Measurements from ENCODE around the gene HPS6.

HPS6 gene

DNA sequence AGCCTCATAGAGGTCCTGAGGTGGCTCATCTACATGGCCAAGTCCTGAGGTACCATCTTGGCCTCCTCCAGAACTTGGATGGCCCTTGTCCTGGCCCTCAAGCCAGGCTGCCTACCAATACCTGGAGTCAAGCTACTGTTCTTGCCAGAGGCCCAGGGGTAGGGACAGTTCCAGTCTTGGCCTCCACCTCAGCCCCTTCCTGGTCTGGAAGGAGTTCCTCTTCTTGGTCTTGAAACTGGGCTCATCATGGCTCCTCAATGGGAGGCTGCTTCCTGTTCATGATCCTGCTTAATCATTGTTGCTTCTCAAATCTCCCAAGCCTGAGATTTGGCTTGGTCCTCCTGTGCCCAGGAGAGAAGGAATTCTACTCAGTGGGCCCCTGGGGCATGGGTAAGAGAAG is 3.9 kb downstream of the HPS6 start:
- no peak for DNase-seq

DNA sequence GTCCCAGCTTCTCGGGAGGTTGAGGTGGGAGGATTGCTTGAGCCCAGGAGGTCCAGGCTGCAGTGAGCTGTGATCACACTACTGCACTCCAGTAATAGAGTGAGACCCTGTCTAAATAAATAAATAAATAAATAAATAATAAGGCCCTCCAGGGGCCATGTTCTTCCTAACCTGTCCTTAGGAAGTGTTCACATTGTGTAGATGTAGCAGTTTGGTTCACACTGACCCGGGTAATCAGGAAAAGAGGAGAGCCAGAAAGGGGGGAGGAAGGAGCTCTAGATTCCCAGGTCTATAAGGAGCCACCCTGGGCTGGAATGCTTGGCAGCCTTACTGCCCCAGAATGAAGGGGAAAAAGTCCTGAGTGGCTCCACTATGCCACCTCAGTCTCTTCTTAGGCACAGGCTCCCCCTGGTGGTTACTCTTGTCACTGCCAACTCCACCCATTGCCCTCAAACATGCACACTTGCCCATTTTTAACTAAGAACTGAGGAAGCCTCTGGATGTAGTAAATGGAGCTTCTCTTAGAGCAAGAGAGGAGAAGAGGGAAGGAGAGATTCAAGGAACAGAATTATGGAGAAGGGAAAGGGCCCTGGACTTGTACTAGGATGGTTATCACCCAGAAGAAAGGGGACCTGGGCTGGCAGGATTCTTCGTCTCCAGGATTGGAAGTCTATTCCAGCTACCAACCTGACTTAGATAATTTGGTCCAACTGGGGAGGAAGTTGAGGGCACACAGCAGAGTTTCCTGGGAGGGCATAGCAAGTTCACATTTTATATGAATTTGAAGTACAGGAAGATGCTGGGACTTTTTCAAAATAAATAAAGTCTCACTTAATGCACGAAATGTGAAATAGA is 7.8 kb downstream of the HPS6 start:
- DNase-seq, result peak; percentile 73

DNA sequence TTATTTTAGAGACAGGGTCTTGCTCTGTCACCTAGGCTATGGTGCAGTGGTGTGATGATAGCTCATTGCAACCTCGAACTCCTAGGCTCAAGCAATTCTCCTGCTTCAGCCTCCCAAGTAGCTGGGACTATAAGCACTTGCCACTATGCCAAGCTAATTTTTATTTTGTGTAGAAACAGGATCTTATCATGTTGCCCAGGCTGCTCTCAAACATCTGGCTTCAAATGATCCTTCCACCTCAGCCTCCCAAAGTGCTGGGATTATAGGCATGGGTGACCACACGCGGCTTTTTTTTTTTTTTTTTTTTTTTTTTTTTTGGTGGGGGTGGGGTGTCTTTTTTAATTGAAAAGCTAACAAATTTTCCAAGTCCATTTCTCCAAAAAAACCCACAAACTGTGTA is 18.4 kb downstream of the HPS6 start:
- no peak for DNase-seq

DNA sequence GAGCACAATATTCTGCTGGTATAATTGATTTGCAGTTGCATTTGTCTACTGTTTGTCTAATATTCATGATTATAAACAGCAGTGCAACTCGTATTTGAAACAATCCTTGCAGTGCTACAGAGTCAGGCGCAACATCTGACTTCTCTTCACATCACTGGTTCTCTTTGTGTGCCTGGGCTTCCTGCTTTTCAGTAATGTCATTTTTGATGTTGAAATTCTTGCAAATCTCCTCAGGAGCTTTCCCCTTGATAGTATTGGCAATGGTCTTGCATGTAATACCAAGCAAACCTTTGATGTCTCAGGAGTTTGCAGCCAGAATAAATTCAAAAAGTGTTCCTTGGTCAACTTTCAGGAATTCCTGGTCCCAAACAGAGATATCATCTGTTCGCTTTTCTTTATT is 20.2 kb downstream of the HPS6 start:
- no peak for DNase-seq

DNA sequence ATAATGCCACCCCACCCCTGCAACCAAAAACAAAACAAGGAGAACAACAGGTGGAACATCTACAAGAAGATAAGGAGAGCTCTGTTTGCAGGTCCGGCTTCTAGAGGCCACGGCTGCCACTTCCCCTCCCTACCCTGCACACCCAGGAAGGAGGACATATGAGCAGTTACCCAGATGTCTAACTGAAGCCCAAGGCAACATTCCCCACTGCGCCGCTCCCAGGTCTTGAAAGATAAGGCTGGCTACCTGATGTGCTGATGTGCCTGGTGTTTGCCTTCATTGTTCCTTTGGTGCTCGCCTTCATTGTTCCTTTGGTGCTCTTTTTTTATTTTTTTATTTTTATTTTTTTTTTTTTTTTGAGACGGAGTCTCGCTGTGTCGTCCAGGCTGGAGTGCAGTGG is 21.0 kb downstream of the HPS6 start:
- DNase-seq, result no peak

DNA sequence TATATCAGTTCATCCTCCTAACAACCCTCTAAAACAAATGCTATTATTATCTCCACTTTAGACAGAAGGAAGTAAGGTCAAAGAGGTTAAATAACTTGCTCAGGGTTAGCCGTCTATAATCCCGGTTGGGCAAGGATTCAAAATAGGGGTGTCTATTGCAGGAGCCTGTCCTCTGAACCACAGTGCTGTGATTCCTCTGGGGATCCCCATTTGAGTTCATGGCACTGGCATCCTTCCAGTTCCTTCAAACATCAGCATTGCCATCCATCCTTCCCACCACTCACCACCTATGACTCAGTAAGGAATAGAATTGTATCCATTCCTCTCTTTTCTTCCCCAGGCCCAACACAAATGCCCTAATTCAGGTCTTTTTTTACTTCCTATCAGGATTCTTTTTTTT is 25.6 kb downstream of the HPS6 start:
- no peak for DNase-seq

DNA sequence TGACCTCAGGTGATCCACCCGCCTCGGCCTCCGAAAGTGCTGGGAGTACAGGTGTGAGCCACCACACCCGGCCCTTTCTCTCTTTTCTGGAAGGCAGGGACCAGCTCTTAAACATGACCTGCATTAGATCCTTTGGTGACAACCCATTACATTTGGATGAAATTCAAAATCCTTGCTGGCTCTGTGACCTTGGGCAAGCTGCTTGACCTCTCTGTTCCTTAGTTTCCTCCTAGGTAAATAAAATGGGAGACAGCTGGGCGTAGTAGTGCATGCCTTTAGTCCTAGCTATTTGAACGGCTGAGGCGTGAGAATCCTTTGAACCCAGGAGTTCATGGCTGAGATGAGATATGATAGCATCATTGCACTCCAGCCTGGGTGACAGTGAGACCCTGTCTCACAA is 31.3 kb downstream of the HPS6 start:
- no peak for DNase-seq

DNA sequence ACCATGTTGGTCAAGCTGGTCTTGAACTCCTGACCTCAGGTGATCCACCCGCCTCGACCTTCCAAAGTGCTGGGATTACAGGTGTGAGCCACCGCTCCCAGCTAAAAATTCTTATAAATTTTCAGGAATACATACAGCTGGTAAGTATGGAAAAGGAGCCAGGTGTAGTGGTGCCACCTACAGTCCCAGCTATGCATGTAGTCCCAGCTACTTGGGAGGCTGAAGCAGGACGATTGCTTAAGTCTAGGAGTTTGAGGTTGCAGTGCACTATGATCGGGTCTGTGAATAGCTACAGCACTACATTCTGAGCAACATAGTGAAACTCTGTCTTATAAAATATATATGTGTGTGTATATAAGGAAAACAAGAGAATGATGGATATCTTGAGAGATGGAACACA is 36.0 kb downstream of the HPS6 start:
- no peak for DNase-seq

DNA sequence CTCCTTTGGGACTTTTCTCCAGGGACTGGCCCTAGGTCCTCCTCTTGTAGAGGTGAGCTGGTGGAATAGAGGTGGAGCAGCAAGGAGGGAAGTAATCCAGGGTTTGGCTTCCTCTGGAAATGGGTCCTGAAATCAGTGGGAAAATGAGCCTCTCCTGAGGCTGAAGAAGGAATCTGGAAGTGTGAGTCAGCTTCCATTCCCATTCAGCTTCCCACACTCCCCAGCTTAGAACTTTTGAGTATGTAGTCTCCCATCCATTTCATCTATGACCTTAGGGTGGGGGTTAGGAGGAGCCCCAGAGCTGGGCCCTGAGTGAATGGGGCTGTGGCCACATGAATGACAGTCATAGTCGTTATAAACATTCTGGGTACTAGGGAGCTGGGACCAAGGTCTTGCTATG is 37.3 kb downstream of the HPS6 start:
- DNase-seq, result no peak

DNA sequence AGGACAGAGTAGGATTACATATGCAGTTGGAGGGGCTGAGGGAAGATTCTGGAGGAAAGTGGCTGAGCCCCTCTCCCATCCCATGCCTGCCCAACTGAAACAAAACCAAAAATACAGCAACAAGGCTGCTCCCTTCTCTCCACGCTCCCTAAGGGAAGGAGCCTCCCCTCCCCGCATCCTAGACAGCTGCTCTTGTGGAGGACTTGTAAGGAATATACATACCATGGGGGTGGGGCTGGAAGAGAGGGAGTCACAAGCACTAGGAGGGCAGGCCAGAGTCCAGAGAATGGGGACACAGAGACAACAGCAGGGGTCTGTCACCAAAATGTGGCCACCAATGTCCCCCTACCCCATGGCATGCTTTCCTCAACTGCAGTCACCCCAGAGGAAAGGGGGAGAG is 41.8 kb downstream of the HPS6 start:
- no peak for DNase-seq

DNA sequence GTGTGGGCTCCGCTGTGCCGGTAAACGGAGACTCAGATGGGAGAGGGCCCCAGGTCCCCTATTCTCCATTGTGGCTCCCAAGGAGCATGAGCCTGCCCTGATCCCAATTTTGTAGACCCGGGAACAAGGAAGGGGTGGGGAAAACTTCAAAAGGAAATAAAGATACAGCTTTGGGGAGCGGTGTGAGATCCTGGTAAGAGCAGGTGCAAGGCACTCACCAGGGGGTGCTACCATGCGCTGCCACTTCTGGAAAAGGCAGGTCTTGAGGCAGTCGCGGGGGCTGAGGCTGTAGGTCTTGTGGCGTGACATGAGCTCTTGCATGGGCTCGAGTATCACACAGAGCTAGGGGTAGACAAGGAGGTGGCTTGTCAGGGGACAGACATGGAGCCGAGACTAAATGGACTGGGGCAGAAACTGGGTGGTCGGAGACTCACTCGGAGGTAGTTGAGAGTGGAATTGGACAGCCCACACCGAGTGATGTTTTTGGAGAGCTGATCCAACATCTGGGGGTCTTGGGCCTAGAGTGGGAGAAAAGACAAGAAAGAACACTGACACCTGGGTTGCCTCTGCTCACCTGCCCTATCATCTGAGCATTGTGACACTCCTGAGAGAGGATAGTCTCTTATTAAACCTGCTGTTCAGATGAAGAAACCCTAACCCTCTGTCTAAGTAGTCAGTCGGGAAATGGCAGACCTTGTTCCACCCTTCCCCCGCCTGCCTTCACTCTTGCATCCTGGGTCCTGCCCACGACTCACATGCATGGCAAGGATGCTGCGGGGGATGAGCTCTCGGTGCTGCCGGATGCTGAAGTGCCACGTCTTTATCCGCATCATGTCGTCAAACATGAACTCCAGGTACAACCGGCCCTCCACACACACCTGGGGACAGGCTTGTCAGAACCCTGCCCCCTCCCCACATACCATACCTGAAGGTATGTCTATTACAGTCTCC is 44.3 kb downstream of the HPS6 start:
- DNase-seq, result no peak

DNA sequence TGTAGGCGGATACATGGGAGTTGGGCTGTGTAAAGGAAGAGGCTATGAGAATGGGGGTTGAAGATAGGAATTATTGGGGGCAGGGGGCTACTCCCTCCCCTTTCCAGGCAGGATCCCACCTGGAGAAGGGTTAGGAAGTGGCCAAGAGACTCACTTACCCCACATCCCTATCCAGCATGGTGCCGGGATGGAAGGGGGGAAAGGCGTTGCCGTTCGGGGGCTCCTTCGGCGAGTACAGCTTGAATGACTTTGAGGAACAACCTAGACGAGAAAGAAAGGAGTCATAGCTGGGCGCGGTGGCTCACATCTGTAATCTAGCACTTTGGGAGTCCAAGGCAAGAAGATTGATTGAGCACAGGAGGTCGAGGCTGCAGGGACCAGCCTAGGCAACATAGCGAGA is 46.1 kb downstream of the HPS6 start:
- no peak for DNase-seq

DNA sequence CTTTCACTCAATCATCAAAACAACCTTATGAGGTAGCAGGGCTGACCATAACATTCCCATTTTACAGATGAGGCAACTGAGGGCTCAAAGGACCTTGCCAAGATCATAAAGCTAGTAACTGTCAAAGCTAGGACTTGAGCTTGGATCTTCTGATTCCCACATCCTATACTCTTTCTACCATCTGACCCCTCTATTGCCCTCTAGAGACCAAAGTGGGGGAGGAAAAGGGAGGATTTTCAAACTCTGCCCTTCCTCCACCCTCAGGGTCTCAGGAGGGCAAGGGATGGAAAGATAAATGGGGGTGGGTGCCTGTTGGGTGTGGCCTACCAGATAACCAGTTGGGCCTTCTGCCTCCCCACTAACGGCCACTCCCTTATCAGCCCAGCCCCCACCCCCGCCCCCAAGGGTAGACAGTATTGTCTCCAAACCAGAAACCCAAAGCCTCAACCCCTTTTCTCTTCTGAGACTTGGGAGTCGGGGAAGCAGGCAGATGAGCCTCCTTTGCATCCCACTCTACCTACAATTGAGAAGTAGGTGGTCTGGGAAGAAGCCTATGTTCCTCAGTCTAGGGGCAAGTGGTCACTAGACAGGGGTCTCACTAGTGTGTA is 47.2 kb downstream of the HPS6 start:
- DNase-seq, result no peak

DNA sequence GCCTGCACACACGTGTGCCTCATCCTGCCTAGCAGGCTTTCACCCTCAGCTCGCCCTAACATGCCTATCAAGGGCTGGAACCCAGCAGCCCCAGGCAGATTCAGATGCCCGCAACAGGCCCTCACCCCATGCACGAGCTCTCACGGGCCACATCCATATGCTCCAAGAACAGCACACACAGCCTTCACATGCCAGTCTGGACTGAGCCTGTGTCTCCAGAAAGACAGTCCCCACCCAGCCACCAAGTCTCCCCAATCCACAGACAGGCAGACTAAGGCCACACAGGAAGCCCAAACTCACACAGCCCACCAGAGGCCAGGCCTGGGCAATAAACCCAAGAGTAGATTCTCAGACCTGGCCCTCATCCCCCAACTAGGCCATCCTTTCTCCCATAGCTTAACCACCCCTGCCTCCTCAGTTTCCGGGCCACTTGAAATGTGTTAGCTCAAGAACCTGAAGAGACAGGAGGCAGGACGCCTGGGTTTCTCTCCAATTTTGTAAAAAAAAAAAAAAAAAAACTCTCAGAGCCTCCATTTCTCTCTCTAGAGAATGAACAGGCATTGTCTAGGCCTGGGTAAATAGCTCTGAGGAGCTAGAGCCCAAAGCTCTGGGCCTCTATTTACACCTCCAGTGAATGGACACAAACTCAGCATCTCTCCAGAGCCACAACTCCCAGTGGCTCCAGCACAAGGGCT is 48.3 kb downstream of the HPS6 start:
- DNase-seq, result no peak

DNA sequence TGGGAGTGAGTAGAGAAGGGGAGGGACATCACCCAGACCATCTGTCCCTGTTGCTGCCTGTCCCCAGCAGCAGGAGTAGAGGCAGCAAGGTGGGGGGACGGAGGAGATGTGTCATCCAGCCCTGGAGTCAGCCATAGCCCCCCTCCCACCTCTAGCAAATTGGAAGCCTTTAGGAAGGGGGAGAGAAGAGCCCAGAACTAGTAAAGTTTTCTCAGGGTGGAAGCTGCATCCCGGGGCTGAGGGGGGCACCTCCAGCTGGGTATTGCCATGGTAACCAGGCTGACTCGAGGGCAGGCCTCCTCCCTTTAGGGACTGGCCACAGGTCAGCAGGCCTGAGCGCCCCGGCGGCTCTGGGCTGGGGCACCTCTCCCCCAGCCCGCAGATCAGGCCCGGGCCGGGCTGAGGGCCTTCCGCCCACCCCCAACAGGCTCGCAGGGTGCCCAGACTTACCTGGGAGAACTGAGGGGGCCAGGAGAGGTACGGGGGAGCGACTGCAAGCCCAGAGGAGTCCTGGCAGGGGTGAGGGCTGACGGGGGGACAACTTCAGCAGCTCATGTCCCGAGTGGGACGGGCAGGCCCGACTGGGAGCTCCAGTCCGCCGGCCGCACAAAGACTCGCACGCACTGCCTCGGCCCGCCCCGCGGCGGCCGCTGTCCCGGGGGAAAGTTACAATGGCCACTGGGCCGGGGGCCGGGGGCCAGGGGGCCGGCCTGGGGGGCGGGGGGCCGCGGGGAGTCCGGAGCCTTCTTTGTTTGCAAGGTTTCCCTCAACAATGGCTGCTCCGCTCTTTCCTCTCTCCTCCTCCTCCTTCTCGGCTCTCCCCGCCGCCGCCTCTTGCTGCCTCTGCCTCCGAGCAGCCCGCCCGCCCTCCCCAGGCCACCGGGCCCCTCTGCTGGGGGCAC is 49.1 kb downstream of the HPS6 start:
- DNase-seq, result no peak

DNA sequence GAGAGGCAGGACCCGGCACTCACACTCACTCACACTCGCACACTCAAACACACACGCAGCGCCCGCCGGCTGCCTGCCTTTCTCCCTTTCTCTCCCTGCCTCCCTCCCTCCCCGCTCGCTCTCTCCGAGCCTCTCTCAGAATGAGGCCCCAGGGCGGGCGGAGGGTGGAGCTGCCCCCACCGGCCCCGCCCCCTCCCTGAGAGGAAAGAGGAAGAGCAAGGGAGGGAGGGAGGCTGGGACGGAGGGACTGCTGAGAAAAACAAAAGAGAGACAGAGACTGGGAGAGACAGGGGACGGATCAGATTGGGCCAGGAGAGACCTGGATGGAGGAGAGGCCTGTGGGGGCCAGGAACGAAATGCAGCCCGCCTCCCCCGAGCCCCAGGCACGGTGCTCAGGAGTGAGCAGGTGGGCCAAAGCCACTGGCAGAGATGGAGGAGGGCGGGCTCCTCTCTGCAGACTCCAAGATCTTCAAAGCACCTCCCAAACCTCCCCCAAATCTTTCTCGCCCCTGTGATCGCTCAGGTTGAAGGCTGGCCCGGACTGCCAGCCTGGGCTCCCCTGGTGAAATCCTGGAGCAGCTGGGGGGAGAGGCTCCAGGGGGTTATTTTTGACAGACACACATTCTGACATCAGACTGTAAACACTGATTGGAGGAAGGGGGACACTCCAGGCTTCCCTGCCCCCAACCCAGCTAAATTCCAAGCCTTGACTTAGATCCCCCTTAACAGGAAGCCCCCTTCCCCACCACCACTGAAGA is 49.9 kb downstream of the HPS6 start:
- DNase-seq, result peak; percentile 79

DNA sequence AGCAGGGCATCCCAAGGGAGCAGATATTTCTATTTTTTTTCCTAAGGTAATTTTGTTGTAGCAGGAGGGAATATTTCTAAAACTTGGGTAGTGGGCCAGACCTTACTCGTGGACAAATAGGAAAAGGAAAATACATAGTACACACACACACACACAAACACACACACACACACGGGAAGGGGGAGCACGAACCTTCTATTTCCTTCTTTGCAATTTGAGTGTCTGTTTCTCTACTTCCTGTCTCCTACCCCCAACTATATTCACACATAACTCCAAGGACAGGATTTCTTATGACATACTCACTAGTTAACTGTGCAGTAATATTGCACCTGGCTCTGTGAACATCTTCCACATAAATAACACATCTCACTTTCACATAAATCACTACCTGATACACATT is 50.6 kb downstream of the HPS6 start:
- no peak for DNase-seq

DNA sequence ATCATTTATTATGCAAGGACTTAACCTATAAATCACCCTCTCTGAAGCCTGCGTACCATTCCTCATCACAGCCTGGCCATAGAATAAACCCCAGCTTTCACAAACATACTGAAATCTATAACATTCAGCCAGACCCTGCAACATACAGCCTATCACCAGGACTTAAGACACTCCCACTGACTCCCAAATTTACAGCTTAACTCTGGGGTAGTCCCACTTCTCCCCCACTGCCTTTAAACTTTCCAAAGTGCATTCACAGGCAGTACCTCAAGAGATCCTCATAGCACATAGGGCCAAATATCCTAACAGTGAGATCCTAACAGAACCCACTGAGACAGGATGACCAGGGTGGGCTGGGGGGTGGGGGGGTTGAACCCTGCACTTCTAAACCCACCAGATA is 51.5 kb downstream of the HPS6 start:
- no peak for DNase-seq

All from CD4-positive, alpha-beta T cell treated with Interleukin-15 for 1 hour (primary cell).